ENCODE data around the gene FUCA1.
"Not testable (repeated sequence)": the region's sequence is repeated elsewhere in the genome, so short reads cannot be mapped to it uniquely, and the experiment has no call there.

Gene FUCA1

DNA sequence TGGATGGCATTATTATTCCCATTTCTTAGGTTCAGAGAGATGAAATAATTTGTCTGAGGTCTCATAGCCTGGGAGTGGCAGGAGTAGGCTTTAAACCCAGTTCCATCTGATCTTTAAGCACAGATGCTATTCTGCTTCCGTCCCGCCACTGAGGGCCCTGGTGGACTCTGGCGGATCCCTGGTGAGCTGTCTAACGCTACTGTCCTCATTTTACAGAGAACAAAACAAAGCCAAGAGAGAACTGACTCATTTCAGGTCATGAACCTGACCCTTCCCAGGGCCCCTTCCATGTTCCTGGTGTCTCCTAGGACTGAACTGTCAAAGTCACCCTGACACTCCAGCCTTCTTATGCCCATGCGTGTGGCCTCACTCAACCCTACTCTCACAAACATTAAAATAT, 64.4 kb downstream of the FUCA1 start:
- Histone ChIP-seq H4K20me1 (ENCODE audit: control insufficient read depth, insufficient read depth, low read depth, low read length) (no peaks in the 10 kb centered on the region), H3K4me2 (ENCODE audit: low read length) (no peak overlapping the region), H3K27ac (ENCODE audit: low read depth, low read length) (no peak overlapping the region), H3K79me2 (ENCODE audit: control insufficient read depth, low read length) (peaks cover 9% of the 10 kb centered on the region), H3K9me3 (ENCODE audit: control insufficient read depth, insufficient read depth, low read length) (no peaks in the 10 kb centered on the region), H3K4me1 (ENCODE audit: control insufficient read depth, low read length) (peaks cover 21% of the 10 kb centered on the region), H3K9me2 (replicated peaks; ENCODE audit: control insufficient read depth, low read length) (no peaks in the 10 kb centered on the region), H3K4me3 (ENCODE audit: low read length) (no peak overlapping the region), H3F3A (ENCODE audit: control insufficient read depth, insufficient read depth) (no peaks in the 10 kb centered on the region), H3K36me3 (ENCODE audit: control insufficient read depth, low read length) (peaks cover 5% of the 10 kb centered on the region; the same call in 1 of the 2 replicates), H3K27me3 (ENCODE audit: control insufficient read depth, low read length) (no peaks in the 10 kb centered on the region)
- TF ChIP-seq, protein P1, sequence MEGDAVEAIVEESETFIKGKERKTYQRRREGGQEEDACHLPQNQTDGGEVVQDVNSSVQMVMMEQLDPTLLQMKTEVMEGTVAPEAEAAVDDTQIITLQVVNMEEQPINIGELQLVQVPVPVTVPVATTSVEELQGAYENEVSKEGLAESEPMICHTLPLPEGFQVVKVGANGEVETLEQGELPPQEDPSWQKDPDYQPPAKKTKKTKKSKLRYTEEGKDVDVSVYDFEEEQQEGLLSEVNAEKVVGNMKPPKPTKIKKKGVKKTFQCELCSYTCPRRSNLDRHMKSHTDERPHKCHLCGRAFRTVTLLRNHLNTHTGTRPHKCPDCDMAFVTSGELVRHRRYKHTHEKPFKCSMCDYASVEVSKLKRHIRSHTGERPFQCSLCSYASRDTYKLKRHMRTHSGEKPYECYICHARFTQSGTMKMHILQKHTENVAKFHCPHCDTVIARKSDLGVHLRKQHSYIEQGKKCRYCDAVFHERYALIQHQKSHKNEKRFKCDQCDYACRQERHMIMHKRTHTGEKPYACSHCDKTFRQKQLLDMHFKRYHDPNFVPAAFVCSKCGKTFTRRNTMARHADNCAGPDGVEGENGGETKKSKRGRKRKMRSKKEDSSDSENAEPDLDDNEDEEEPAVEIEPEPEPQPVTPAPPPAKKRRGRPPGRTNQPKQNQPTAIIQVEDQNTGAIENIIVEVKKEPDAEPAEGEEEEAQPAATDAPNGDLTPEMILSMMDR (IDR thresholded peaks at IDR 0.05; ENCODE audit: low read depth, low read length, poor library complexity, severe bottlenecking), result no peak
- TF ChIP-seq EZH2phosphoT487 (IDR thresholded peaks at IDR 0.05; ENCODE audit: borderline replicate concordance, low read length), result no peak

DNA sequence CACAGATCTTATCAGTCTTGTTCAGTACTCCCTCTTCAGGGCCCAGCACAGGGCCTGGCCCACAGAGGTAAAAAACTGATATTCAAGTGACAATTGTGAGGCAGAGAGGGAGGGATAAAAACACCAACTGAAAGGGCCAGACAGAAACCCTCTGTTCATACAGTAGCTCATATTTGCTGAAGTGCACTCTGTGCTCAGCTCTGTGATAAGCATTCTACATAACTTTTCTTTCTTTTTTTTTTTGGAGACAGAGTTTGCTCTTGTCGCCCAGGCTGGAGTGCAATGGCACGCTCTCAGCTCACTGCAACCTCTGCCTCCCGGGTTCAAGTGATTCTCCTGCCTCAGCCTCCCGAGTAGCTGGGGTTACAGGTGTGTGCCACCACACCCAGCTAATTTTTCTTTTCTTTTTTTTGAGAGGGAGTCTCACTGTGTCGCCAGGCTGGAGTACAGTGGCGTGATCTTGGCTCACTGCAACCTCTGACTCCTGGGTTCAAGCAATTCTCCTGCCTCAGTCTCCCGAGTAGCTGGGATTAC, 65.2 kb downstream of the FUCA1 start:
- H3K27me3 ChIP-seq (ENCODE audit: control insufficient read depth, low read length); H3K4me2 ChIP-seq (ENCODE audit: low read length); H3K9me3 ChIP-seq (ENCODE audit: control insufficient read depth, insufficient read depth, low read length); H3K4me3 ChIP-seq (ENCODE audit: low read length); H4K20me1 ChIP-seq (ENCODE audit: control insufficient read depth, insufficient read depth, low read depth, low read length); H3K79me2 ChIP-seq (ENCODE audit: control insufficient read depth, low read length); H3F3A ChIP-seq (ENCODE audit: control insufficient read depth, insufficient read depth); H3K27ac ChIP-seq (ENCODE audit: low read depth, low read length); H3K9me2 ChIP-seq (replicated peaks; ENCODE audit: control insufficient read depth, low read length): not testable (repeated sequence)
- H3K4me1 ChIP-seq (ENCODE audit: control insufficient read depth, low read length), result peaks cover 21% of the 10 kb centered on the region
- peaks cover 10% of the 10 kb centered on the region for H3K36me3 ChIP-seq (ENCODE audit: control insufficient read depth, low read length)

DNA sequence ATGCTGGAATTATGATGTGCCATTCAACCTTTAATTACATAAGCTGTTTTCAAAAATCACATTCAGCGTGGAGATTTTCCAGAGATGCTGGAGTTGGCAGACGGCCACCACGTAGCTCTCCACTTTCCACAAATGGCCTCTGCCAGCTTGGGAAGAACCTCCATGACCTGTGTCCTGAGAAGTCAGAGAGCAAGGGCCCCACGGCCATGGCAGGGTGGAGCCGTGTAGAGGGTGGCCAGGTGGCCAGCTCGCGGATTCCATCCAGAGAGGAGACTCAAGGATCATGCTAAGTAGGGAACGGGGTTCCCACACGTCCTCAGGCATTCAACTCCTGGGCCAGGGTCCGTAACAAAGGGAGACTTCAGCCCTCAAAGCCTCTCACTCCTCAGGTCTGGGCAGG, 66.2 kb downstream of the FUCA1 start:
- H3K27me3 ChIP-seq (ENCODE audit: control insufficient read depth, low read length), result no peaks in the 10 kb centered on the region
- H3K4me2 ChIP-seq (ENCODE audit: low read length), result peak overlapping the region; percentile 98
- peaks cover 14% of the 10 kb centered on the region for H3K36me3 ChIP-seq (ENCODE audit: control insufficient read depth, low read length)
- no peaks in the 10 kb centered on the region for H3F3A ChIP-seq (ENCODE audit: control insufficient read depth, insufficient read depth)
- H3K4me3 ChIP-seq (ENCODE audit: low read length), result no peak overlapping the region; the same call in 1 of the 2 replicates
- H3K4me1 ChIP-seq (ENCODE audit: control insufficient read depth, low read length), result peaks cover 17% of the 10 kb centered on the region
- H3K9me2 ChIP-seq (replicated peaks; ENCODE audit: control insufficient read depth, low read length), result no peaks in the 10 kb centered on the region
- peaks cover 9% of the 10 kb centered on the region for H3K79me2 ChIP-seq (ENCODE audit: control insufficient read depth, low read length)
- TF ChIP-seq, protein P1 (IDR thresholded peaks at IDR 0.05; ENCODE audit: low read depth, low read length, poor library complexity, severe bottlenecking), result no peak
- no peak for TF ChIP-seq EZH2phosphoT487 (IDR thresholded peaks at IDR 0.05; ENCODE audit: borderline replicate concordance, low read length)
- no peaks in the 10 kb centered on the region for H3K9me3 ChIP-seq (ENCODE audit: control insufficient read depth, insufficient read depth, low read length)
- no peaks in the 10 kb centered on the region for H4K20me1 ChIP-seq (ENCODE audit: control insufficient read depth, insufficient read depth, low read depth, low read length)
- H3K27ac ChIP-seq (ENCODE audit: low read depth, low read length), result no peak overlapping the region

DNA sequence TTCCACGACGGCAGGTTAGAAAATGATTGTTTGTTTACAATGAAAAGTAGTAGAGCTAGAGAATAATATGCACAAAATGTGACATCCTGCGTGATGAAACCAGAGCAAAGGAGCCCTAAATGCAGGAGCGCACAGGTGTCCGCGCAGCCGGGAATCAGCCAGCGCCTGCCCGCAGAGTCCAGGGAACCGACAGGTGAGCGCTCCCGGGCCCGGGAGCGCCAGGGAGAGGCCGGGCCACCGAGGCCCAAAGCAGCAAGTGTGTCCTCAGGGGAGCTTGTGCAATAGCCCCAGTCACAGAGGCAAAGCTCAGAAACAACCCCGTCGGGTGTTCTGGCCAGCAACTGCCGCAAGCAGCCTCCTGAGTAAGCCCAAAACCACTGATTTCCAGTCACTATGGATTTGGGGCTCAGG, 66.7 kb downstream of the FUCA1 start:
- TF ChIP-seq EZH2phosphoT487 (IDR thresholded peaks at IDR 0.05; ENCODE audit: borderline replicate concordance, low read length), result no peak
- TF ChIP-seq, protein P1 (IDR thresholded peaks at IDR 0.05; ENCODE audit: low read depth, low read length, poor library complexity, severe bottlenecking), result no peak
- Histone ChIP-seq H3K4me3 (ENCODE audit: low read length) (peak overlapping the region; percentile 94), H4K20me1 (ENCODE audit: control insufficient read depth, insufficient read depth, low read depth, low read length) (no peaks in the 10 kb centered on the region), H3K9me2 (replicated peaks; ENCODE audit: control insufficient read depth, low read length) (no peaks in the 10 kb centered on the region), H3K36me3 (ENCODE audit: control insufficient read depth, low read length) (peaks cover 18% of the 10 kb centered on the region), H3K79me2 (ENCODE audit: control insufficient read depth, low read length) (peaks cover 9% of the 10 kb centered on the region), H3K9me3 (ENCODE audit: control insufficient read depth, insufficient read depth, low read length) (no peaks in the 10 kb centered on the region), H3K4me2 (ENCODE audit: low read length) (peak overlapping the region; percentile 98), H3K4me1 (ENCODE audit: control insufficient read depth, low read length) (peaks cover 17% of the 10 kb centered on the region), H3F3A (ENCODE audit: control insufficient read depth, insufficient read depth) (no peaks in the 10 kb centered on the region), H3K27ac (ENCODE audit: low read depth, low read length) (peak overlapping the region; percentile 35; the same call in 1 of the 2 replicates), H3K27me3 (ENCODE audit: control insufficient read depth, low read length) (no peaks in the 10 kb centered on the region)
